ENCODE data around the gene PRR33. TPM values are rescaled to one million over a fixed set of nuclear protein-coding genes. Genes with fewer than 3 reads are reported as not detected.
"Not testable (repeated sequence)": the region's sequence is repeated elsewhere in the genome, so short reads cannot be mapped to it uniquely, and the experiment has no call there.

Gene PRR33
- total RNA-seq, 2 experiments from 2014 or later, result not detected

- intact Hi-C loops (cut with DNase I, micrococcal nuclease), result loop anchor here in 1 of 2 experiments (2.0 kb wide), 1 partner anchor 35 kb away; the partner anchor contains the start of gene LSP1
- Histone ChIP-seq H3K9me3 (ENCODE audit: control insufficient read depth in 1 of 2, insufficient read depth in 1 of 2, low read length in 2 of 2) (no peaks in the 10 kb centered on the region), H3K36me3 (ENCODE audit: insufficient read depth, low read length) (peaks cover 64% of the 10 kb centered on the region), H3K4me3 (ENCODE audit: low read length) (no peak overlapping the region), H3K27ac (ENCODE audit: low read depth in 1 of 2, low read length in 2 of 2) (peak overlapping the region in 1 of 2 donors; percentile 62), H3K4me1 (ENCODE audit: insufficient read depth, low read length) (peaks cover 55% of the 10 kb centered on the region), H3K27me3 (ENCODE audit: control insufficient read depth in 1 of 2, insufficient read depth in 2 of 2, low read length in 2 of 2) (no peaks in the 10 kb centered on the region)
- no peak for TF ChIP-seq CTCF (IDR thresholded peaks at IDR 0.05)
- ATAC-seq (ENCODE audit: poor library complexity), result no peak
- H3K36me3 Mint-ChIP-seq (ENCODE audit: low read depth), result peaks cover 12% of the 10 kb centered on the region
- no peaks in the 10 kb centered on the region for H3K9me3 Mint-ChIP-seq
- DNase-seq, result peak in 2 of 14 experiments; percentile 8 to 26
- no peak overlapping the region for H3K4me3 Mint-ChIP-seq
- ChIA-PET CTCF (interaction anchor here (1.2 kb wide), 1 partner anchor 264 kb away, joined by 3 read pairs; no protein-coding TSS in a partner anchor), POLR2A (interaction anchor here (2.3 to 5.2 kb wide), 2 partner anchors 29 to 37 kb away, joined by 16 to 40 read pairs; no protein-coding TSS in a partner anchor)
- peaks cover 25% of the 10 kb centered on the region for H3K4me1 Mint-ChIP-seq (ENCODE audit: low read depth)
- peak overlapping the region; percentile 85 for H3K27ac Mint-ChIP-seq
- H3K27me3 Mint-ChIP-seq, result no peaks in the 10 kb centered on the region
Observed at GRCh38 chr11:1887451-1888346, 4.0 kb downstream of the PRR33 start.

GRCh38 chr11:1886551-1886950, 5.1 kb downstream of the PRR33 start:
- ATAC-seq (ENCODE audit: poor library complexity); H3K9me3 ChIP-seq (ENCODE audit: control insufficient read depth in 1 of 2, insufficient read depth in 1 of 2, low read length in 2 of 2); POLR2A ChIA-PET; H3K4me3 ChIP-seq (ENCODE audit: low read length); H3K4me3 Mint-ChIP-seq; H3K9me3 Mint-ChIP-seq; DNase-seq; H3K27ac Mint-ChIP-seq; H3K27me3 Mint-ChIP-seq; H3K27me3 ChIP-seq (ENCODE audit: control insufficient read depth in 1 of 2, insufficient read depth in 2 of 2, low read length in 2 of 2); CTCF ChIA-PET; intact Hi-C loops (cut with DNase I, micrococcal nuclease); H3K27ac ChIP-seq (ENCODE audit: low read depth in 1 of 2, low read length in 2 of 2): not testable (repeated sequence)
- peaks cover 23% of the 10 kb centered on the region for H3K4me1 Mint-ChIP-seq (ENCODE audit: low read depth)
- H3K36me3 Mint-ChIP-seq (ENCODE audit: low read depth), result peaks cover 15% of the 10 kb centered on the region
- Histone ChIP-seq H3K4me1 (ENCODE audit: insufficient read depth, low read length) (peaks cover 55% of the 10 kb centered on the region), H3K36me3 (ENCODE audit: insufficient read depth, low read length) (peaks cover 59% of the 10 kb centered on the region)

- DNase-seq, result no peak
- ChIA-PET CTCF (no interaction called here), POLR2A (interaction anchor here (0.7 kb wide), 1 partner anchor 32 kb away, joined by 3 read pairs; no protein-coding TSS in a partner anchor)
- H3K36me3 Mint-ChIP-seq (ENCODE audit: low read depth), result peaks cover 28% of the 10 kb centered on the region
- no peak for TF ChIP-seq CTCF (IDR thresholded peaks at IDR 0.05)
- intact Hi-C loops (cut with DNase I, micrococcal nuclease), result loop anchor here (2.0 to 5.0 kb wide), 3 partner anchors 30 to 268 kb away; partner anchors contain the start of gene TNNT3 (in 1 of the 2)
- H3K4me3 Mint-ChIP-seq, result no peak overlapping the region
- Histone ChIP-seq H3K36me3 (ENCODE audit: insufficient read depth, low read length) (peaks cover 72% of the 10 kb centered on the region), H3K4me1 (ENCODE audit: insufficient read depth, low read length) (peaks cover 53% of the 10 kb centered on the region), H3K27ac (ENCODE audit: low read depth in 1 of 2, low read length in 2 of 2) (no peak overlapping the region), H3K9me3 (ENCODE audit: control insufficient read depth in 1 of 2, insufficient read depth in 1 of 2, low read length in 2 of 2) (no peaks in the 10 kb centered on the region), H3K4me3 (ENCODE audit: low read length) (no peak overlapping the region), H3K27me3 (ENCODE audit: control insufficient read depth in 1 of 2, insufficient read depth in 2 of 2, low read length in 2 of 2) (no peaks in the 10 kb centered on the region)
- peaks cover 31% of the 10 kb centered on the region for H3K4me1 Mint-ChIP-seq (ENCODE audit: low read depth)
- no peak for ATAC-seq (ENCODE audit: poor library complexity)
- no peaks in the 10 kb centered on the region for H3K9me3 Mint-ChIP-seq
- no peaks in the 10 kb centered on the region for H3K27me3 Mint-ChIP-seq
- H3K27ac Mint-ChIP-seq, result no peak overlapping the region
Observed at GRCh38 chr11:1884303-1884700, 7.4 kb downstream of the PRR33 start.

All from CD4-positive, alpha-beta T cell (primary cell).